Measurements from ENCODE around the gene SFSWAP.
A peak's percentile ranks its signal among the peaks of the same experiment; 100 is the strongest.
"Not testable (repeated sequence)": the region's sequence is repeated elsewhere in the genome, so short reads cannot be mapped to it uniquely, and the experiment has no call there.

The SFSWAP gene

DNA sequence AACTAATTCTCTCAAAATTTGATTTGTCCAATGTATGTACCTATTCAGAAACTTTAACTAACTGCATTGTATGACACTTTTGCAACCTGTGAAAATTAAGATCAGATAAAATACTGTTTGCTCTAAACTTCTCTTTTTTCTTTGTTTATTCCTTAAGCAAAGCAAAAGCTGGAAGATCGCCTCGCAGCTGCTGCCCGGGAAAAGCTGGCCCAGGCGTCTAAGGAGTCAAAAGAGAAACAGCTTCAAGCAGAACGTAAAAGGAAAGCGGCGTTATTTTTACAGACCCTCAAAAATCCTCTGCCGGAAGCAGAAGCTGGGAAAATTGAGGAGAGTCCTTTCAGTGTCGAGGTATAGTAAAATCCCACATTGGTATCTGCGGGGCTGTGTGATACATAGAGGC lies 55.1 kb downstream of the SFSWAP start:
- DNase-seq, result no peak

DNA sequence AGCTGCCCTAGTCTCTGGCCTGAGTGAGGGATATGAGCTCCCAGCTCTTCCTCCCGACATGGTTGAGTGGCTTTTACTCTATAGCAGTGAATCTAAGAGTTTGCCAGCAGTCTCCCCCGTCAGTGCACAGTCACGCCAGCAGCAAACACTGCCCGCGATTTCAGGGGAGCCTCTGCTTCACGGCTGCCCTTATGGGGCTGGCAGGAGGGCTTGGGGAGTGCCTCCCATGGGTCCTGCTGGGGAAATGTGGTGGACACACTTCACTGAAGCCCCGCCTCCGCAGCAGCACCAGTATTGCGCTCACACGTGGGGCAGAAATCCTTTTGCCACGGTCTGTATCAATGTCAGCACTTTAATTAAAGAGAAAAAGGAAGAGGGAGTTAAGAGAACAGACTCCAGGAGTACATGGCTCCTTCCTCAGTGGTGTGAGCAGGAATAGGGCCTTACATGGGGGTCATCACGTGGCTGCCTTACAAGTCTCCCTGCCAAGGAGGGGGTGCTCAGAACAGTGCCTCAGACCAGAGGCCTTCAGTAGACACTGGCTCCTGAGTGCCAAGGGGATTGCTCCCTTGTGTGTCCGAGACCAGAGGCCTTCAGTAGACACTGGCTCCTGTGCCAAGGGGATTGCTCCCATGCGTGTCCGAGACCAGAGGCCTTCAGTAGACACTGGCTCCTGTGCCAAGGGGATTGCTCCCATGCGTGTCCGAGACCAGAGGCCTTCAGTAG lies 55.7 kb downstream of the SFSWAP start:
- DNase-seq, result peak in 1 of 2 experiments; percentile 3

DNA sequence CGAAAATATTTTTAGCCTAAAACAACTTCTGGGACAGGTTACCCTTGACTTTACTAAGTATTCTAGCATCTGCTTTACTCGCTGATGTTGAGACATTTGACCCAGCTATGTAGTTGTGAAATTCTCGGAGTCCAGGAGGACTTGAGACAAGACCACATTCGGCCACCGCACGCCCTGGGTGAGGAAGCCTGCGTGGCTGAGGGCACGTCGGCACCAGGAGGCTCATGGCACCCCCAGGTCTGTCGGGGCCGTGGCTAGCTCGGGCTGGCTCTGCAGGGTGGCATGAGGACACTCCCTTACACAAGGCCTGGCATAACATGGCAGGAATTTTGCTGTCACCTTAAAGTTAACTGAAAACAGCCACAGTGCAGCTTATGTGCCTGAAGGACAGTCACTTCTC lies 59.2 kb downstream of the SFSWAP start:
- no peak for DNase-seq

DNA sequence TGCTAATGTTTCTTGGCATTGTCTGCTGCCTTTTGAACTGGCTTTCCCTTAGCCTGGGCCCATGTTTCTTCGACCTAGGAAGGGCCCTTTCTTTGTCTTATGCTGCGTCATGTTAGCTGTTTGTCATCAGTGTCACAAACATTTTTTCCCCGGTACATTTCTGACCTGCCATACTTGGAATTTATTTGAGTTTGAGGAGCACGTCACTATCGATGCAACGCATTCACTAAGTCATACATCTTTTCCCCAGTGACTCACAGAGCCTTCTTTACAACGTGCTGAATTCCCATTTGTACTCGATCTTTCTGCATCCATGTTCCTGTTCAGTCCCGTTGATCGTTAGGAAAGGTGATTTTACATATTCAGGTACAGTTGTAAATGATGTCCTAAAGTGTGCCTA lies 61.1 kb downstream of the SFSWAP start:
- no peak for DNase-seq

DNA sequence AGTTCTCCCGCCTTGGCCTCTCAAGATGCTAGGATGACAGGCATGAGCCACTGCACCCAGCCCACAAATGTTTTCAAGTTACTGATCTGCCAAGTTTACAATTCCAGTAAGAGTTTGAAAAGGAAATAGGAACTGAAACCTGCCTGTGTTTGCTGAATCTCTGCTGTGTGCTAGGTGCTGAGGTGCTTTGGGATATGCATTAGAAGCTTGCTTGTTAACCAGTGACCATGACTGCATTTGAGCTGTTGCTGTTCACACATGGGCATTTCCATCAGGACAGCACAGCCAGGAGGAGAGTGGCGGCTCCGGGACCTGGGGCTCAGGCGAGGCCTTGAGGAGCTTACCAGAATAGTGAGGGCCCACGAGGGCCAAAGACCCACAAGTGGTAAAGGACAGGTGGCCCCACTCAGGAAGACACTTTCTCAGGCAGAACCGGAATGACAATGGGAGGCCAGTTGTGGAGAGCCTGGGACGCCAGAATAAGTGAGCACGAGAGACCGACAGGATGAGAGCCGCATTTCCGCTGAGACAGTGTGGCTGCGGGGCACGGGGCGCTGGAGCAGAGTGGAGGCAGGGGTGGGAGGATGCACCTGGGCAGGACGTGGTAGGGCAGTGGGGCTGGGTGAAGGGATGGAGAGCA lies 62.8 kb downstream of the SFSWAP start:
- DNase-seq, result no peak

DNA sequence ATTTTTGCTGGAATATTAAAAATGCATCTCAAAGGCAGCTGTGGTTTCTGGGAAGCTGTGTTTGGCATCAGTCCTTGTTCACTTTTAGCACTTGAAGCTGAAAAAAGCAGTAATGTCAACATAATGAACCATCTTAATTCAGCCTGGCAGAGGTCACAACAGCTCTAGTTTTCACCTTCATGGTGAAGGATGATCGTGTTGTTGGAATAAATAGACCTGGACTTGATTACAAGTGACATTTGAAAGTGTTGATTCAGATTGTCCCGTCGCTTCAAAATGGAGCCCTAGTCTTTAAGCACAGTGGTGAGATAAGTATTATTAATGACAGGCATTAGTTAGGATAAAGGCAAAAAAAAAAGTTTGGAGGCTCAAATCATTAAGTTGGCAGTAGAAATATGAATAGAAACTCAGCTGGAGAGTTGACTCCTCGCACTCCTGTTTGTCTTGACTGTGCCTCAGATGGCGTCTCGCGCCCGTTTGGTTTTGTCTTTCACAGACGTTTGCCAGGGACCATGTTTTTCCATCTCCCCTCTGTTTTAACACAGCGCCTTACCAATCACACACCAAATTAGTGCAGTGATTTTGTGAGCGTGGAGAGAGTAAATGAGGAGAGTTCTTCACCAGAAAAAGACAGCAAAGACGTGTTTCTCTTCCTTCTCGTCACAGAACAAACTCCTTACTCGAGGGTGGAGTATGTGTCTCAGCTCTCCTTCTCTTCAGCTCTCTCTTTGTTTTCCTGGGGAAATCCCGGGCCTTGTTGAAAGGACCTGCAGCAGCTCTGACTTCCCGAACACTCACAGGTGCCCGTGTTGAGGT lies 63.9 kb downstream of the SFSWAP start:
- no peak for DNase-seq

DNA sequence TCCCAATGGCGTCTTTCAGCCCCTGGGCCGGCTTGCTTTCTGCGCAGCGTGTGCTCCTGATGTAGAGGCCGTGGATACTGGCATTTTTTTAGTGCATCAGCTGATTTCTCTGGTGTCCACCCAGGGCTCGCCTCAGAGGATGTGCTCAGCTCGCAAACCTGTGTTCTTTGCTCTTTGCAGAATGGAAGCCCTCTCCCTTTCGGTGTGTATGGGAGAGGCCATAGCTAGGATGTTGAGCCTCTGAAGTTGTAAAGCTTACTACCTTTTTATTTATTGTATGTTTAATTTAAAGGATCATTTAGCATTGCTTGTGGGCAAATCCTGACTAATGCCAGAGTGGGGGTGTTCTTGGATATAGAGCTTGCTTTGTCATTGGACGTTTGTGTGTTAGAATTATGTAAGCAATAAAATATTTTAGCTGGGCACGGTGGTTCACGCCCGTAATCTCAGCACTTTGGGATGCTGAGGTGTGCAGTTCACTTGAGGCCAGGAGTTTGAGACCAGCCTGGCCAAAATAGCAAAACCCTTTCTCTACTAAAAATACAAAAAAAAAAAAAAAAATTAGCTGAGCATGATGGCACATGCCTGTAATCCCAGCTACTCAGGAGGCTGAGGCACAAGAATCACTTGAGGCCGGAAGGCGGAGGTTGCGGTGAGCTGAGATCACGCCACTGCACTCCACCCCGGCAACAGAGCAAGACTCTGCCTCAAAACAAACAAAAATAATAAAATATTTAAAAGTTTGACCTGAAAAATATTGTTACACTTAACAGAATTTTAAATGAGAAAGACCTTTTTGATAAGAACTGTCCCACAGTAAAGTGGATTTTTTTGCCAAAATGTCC lies 64.7 kb downstream of the SFSWAP start:
- DNase-seq, result no peak

DNA sequence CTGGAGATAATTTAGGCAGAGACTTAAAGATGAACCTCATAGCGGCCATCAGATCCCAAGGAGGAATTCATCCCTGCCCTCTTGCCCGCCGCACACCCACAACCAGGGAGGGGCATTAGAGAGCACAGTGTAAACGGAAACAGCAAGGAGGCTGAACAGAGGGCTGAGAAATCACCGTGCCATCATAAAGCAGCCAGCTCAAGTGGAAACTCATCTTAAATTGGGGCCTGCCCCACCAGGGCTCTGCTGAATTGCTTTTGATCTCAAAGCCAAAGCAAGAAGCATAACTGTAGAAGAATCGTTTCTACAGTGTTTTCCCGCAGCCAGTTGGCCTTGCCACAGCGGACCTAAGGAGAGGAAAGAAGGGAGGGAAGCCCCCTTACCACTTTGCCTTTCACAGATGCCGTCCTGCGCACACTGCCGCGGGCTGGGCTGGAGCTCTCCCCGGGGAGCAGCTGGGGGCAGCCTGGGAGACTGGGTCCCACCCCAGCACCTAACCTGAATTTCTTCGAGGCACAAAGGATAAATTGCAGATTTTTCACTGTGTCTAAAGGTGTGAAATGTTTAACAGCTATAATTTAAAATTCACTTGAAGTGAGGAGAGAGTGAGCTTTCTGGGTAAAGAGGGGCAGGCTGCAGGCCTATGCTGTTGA lies 65.5 kb downstream of the SFSWAP start:
- DNase-seq, result no peak

DNA sequence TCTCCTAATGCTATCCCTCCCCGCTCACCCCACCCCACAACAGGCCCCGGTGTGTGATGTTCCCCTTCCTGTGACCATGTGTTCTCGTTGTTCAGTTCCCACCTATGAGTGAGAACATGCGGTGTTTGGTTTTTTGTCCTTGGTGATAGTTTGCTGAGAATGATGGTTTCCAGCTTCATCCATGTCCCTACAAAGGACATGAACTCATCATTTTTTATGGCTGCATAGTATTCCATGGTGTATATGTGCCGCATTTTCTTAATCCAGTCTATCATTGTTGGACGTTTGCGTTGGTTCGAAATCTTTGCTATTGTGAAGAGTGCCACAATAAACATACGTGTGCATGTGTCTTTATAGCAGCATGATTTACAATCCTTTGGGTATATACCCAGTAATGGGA lies 66.4 kb downstream of the SFSWAP start:
- DNase-seq, result not testable (repeated sequence)

DNA sequence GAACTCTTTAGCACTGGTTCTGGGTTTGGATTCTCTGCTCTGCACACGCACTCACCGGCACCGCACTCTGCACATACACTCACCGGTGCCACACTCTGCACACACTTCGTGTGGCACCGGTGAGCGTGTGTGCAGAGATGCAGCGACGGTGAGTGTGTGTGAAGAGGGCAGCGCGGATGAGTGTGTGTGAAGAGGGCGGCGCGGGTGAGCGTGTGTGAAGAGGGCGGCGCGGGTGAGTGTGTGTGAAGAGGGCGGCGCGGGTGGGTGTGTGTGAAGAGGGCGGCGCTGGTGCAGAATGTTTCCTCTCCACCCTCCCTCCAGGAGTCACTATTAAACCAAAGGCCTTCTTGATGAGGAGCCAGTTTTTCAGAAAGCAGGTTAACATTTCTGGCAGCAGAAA lies 68.1 kb downstream of the SFSWAP start:
- DNase-seq, result no peak

DNA sequence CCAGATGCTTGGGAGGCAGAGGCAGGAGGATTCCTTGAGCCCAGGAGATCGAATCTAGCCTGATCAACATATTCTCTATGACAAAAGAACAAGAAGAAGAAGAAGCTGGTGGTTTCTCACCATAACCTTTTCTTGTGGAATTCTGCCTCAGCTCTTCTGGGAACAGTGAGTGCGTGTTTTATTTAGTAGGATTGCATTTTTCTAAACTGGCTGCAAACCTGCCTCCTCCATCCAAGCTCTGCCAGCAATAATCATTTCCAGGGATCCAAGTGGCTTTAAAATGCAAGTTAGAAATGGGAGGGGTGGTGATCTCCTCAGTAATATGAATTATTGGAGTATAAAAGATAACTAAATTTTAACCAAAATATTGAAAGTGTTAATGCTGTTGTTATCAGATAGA lies 71.2 kb downstream of the SFSWAP start:
- no peak for DNase-seq

DNA sequence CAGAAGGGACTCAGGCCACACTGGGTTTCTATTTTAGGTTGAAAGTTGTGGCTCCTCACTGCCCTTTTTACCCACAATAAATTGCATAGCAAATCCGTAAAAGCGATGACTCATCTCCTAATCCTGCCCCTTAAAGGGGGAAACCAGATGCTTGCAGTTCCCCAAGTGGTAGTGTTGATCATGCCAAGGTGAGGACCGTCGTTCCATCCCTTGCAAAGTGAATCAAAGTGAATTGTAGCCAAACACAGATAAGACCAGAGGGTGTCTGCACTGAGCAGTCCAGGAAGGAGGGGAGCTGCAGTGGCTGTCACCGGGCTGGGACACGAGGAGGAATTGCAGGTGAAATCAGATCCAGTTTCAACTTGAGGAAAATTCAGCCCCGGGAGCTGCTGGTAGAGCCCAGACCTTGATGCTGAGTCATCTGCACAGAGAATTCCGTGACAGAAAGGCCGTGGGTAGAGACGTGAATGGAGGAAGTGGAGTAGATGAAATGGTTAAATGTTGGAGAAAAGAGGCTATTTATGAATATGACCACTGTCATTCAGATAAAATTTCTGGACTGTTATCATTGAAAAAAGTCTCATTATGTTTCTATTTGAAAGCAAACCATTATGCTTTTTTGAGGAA lies 73.1 kb downstream of the SFSWAP start:
- no peak for DNase-seq

DNA sequence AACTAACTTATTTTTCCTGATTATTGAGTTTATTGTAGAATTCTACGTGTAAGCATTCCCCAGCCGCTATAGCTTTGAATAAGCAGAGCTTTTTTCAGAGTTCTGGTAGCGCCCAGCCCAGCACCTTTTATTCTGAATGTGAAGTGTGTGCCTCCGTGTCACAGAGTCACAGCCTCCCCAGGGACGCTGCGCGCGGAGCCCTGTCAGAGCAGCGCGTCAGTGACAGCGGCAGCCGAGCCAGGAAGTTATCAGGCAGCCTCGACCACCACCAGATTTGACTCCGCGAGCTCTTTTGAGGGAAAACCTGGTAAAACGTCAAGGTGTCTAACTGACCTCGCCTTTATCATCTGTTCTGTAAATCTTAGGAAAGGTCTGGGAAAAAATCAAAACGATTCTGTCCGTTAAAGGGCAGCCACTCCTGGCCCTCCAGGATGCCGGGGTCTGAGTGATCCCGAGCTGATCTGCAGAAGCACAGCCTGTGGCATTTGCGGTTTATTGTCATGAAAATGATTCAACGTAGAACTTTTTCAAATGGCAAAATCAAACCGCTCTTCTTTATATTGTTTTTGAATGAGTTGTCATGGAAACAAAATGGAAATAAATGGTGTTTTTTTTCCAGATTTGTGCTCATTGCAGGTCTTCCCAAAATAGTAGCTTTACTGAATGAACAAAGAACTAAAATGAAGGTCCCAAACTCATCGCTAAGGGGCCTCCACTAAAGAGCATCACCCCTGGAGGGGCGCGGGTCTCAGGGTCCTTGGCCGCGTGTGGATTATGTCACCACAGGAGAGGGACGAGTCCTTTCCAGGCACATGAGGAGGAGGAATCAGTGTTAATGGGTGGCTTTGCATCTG lies 74.2 kb downstream of the SFSWAP start:
- no peak for DNase-seq

DNA sequence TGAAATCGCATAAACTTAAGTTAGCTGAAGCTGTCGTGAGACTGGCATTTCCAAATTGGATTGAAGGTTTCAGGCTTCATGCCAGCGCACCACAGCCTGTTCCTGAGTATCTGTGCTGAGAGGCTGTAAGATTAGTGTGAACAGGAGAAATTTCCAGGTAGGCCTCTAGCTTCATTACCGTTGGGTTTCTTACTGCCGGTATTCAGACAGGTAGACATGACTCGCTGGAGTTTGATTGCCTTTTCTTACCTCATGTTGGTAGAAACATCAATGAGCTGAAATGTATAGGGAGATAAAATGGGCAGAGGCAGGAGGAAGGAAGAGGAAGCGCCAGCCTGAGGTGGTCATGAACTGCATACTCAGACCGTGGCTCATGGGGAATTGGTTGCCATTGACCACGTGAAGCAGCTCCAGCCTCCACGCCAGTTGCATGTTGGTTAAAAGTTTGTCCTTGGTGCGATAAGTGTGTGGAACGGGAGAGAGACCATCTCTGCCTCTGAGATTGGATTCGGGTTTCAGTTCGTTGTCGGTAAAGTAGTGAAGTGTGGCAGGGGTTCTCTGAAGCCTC lies 75.0 kb downstream of the SFSWAP start:
- DNase-seq, result no peak

DNA sequence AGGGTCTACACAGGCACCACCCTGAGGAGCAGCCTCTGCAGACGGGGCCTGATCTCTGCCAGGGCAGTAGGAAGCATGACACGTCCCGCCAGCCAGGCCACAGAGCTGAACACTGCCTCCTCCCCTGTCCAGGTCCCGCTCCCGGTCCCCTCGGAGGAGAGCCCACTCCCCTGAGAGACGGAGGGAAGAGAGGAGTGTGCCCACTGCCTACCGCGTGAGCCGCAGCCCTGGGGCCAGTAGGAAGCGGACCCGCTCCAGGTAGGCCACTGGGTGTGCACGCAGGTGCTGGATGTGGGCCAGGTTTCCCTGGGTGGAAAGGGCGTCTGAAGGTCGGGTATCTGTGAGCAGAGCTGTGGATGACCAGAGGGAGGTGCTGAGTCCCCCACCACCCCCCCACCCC lies 75.4 kb downstream of the SFSWAP start:
- DNase-seq, result no peak

DNA sequence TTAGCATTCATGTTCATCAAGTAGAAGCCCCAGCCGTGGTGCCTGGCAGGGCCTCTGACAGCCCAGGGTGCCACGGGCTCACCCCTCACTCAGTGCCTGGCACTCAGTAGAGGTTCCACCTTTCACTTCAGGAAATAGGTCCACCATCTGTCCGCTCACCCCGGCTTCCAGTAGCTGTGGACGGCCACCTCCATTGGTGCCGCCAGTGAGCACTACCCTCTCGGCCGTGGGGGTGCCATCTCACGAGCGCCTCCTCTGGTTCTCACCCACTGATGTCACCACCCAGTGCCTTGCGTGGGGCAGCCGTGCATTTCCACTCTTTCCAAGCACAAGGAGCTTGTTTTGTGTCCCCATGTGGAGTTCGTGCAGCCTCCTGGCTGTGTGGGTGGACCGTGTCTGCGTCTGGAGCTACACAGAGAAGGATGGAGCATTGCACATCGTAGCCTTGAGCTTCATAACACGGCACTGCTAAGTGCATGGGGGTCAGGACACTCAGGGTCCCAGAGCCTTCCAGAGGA lies 76.3 kb downstream of the SFSWAP start:
- no peak for DNase-seq

DNA sequence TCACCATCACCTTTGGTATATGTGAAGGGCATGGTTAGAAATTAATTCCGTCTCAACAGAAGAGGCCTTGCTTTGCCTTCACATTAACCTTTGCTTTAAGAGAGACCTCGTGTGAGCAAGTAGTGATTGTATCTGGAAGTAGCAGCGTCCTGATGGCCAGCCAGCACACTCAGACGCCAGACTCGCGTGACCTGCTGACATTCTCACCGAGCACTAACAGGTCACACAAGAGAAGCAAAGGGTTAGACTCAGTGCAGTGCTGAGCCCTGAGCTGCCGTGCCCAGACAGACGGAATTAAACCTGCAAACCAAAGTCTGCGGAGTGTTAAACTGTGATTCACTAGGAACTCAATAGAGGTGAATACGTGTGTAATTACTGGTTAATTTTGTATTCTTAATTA lies 77.2 kb downstream of the SFSWAP start:
- DNase-seq, result no peak

DNA sequence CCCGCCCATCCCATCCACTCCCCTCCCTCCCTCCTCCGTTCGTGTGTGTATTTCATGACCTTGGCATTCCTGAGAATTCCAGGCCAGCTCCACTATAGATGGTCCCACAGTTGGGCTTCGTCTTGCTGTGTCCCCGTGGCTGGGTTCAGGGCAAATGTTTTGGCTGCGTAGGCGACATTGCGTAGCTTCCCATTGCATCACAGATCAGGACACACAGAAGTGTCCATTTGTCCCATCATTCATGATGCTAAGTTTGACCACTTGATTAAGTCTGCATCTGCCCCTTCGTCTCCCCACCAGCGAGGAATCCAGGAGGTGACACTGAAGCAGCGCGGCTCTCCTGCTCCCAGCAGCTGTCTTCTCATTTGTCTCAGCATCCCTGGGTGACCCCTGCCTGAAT lies 78.7 kb downstream of the SFSWAP start:
- no peak for DNase-seq

DNA sequence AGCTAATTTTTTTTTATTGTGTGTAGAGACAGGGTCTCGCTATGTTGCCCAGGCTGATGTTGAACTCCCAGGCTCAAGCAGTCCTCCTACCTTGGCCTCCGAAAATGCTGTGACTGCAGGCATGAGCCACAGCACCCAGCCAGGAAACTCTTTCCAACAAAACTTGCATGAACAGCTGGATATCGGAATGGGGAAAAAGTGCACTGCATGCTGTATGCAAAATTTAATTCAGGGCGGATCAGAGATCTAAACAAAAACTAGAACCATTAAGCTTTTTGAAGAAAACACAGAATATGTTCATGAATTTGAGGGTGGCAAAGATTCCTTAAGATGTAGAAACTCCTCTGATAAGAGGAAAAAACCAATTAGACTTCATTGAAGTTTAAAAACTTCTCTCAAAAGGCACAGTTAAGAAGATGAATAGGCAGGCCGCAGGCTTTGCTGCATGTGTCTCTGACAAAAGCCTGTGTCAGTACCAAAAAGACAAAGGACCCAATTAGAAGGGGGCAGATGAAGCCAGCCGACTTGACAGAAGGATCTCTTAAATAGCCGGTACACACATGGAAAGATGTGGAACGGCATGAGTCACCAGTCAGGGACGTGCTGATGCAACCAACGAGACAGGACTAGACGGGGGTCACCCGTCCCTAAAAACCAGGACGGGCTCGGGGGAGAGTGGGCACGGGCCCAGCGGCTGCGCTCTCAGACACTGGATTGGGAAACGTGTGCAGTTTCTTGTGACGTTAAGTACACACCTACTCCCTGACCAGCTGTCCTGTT lies 82.5 kb downstream of the SFSWAP start:
- DNase-seq, result no peak

DNA sequence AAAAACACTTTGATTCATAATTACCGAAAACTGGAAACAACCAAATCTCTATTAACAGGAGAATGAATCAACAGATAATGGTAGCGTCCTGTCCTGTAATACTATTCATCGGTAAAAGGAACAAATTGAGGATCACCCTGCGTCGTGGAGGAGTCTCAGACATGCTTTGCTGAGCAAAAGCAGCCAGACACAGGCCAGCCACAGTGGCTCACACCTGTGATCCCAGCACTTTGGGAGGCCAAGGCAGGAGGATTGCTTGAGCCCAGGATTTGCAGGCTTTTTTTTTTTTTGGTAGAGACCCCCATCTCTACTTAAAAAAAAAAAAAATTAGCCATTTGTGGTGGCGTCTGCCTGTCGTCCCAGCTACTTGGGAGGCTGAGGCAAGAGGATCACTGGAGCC lies 83.2 kb downstream of the SFSWAP start:
- no peak for DNase-seq

Measured in NCI-H526 (cell line).